ENCODE data around the gene OLFML2B.

DNA sequence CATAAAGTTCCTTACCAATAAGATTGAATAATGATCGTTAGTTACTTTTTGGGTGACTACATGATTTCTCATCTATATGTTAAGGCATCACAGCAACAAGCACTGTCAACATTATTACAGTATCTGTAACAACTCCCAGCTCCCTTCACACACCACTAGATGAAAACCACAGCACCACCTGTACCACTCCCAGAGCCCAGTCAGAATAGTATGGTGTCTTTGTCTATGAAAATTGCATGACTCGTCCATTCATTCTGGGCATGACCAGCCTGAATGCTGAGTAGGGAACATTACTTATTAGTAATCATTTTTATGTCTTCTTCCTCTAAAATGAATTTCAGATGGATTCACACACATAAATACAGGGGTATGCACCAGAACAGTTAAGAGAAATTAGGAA, 7.0 kb downstream of the OLFML2B start:
- TF ChIP-seq, protein P1, sequence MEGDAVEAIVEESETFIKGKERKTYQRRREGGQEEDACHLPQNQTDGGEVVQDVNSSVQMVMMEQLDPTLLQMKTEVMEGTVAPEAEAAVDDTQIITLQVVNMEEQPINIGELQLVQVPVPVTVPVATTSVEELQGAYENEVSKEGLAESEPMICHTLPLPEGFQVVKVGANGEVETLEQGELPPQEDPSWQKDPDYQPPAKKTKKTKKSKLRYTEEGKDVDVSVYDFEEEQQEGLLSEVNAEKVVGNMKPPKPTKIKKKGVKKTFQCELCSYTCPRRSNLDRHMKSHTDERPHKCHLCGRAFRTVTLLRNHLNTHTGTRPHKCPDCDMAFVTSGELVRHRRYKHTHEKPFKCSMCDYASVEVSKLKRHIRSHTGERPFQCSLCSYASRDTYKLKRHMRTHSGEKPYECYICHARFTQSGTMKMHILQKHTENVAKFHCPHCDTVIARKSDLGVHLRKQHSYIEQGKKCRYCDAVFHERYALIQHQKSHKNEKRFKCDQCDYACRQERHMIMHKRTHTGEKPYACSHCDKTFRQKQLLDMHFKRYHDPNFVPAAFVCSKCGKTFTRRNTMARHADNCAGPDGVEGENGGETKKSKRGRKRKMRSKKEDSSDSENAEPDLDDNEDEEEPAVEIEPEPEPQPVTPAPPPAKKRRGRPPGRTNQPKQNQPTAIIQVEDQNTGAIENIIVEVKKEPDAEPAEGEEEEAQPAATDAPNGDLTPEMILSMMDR (IDR thresholded peaks at IDR 0.05), result no peak
- TF ChIP-seq POLR2A (IDR thresholded peaks at IDR 0.05) (no peak), EP300 (IDR thresholded peaks at IDR 0.05) (no peak), POLR2AphosphoS5 (IDR thresholded peaks at IDR 0.05) (no peak)
